GM23248 (cell line): ENCODE results near the gene ACTL8.

ENCODE experiments used
- EZH2 ChIP-seq: fragments of 200-600 bp; sonication (generic); IDR thresholded peaks from 2 replicates; pipeline ENCODE4 v1.6.1; 2018; ENCODE audit warnings: antibody characterized with exemption, mild to moderate bottlenecking; ENCODE audit not compliant: insufficient read depth, poor library complexity, severe bottlenecking
- EZH2phosphoT487 ChIP-seq: fragments of 200-600 bp; sonication (generic); IDR thresholded peaks from 2 replicates; pipeline ENCODE4 v1.6.1; 2018; ENCODE audit warnings: antibody characterized with exemption, moderate library complexity, mild to moderate bottlenecking, low read depth; ENCODE audit not compliant: insufficient read depth

GRCh38 chr1:17750333-17750732, 4.8 kb upstream of the ACTL8 start:
- TF ChIP-seq EZH2phosphoT487: no peak
- TF ChIP-seq EZH2: no peak
